GM12872 (cell line): ENCODE data around the gene GPSM3.

Experiments
- CTCF ChIP-seq: IDR thresholded peaks from 3 replicates; pipeline ENCODE4 v1.5.1; 2011; ENCODE audit warnings: low read depth, mild to moderate bottlenecking, low read length, moderate library complexity; ENCODE audit not compliant: insufficient read depth

The GPSM3 gene

DNA sequence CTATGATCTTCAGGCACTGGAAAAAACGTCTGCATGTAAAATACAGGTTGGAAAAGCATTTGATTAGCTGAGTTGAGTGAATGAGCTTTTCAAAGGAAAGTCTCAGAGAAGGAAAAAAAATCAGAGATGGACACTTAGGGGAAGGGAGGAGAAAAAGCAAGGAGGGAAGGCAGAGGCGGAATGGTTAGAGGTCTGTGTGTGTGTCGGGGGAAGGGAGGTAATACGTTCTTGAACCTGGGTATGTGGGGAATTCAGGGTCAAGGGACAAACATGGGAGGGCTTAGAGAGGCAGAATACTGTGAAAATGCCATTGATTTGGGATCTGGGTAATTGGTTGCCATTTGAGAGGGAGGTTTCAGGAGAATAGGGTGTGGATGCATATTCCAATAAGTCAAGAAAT, 45.8 kb downstream of the GPSM3 start:
- TF ChIP-seq CTCF, result no peak

DNA sequence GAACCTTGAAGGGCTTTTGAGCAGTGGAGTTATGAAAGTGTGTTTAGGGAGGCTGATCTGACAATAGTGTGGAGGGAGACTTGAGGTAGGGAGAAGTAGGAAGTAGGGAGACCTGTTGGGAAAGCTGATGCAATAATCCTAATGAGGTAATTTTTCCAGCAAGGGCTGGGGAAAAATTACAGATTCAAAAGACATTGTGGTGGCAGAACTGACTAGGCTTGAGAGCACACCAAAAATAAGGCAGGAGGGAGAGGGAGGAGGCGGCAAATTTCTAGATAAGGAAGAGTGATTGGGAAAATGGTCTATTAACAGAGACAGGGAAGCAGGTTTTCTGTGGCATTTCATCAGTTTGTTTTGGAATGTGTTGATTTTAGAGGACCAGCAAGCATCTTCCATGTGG, 46.2 kb downstream of the GPSM3 start:
- no peak for TF ChIP-seq CTCF
